Uterus (tissue), 4 donors: Measurements from ENCODE around the gene CD28. TPM values are rescaled to one million over a fixed set of nuclear protein-coding genes. Genes with fewer than 3 reads are reported as not detected.

Source experiments
- DNase-seq, 2 donors: peaks; one replicate each; pipeline ENCODE4 v3.0.0-alpha.2; 2019 to 2020
- H3K27ac ChIP-seq, 2 donors: fragments of 200-600 bp; sonication (generic); 1 replicate in 1 of 2; 2 replicates in 1 of 2; pipeline ENCODE4 v1.5.1; 2016 to 2018
- H3K27me3 ChIP-seq, 2 donors: fragments of 200-600 bp; sonication (generic); one replicate each; pipeline ENCODE4 v1.5.1; 2018 to 2019; ENCODE audit warnings: control low read depth in 1 of 2
- H3K36me3 ChIP-seq, 2 donors: fragments of 200-600 bp; sonication (generic); one replicate each; pipeline ENCODE4 v1.5.1; 2019; ENCODE audit warnings: control low read depth in 1 of 2
- H3K4me1 ChIP-seq, 2 donors: fragments of 200-600 bp; sonication (generic); one replicate each; pipeline ENCODE4 v1.5.1; 2018 to 2019; ENCODE audit warnings: control low read depth in 1 of 2
- H3K4me3 ChIP-seq, 2 donors: fragments of 200-600 bp; sonication (generic); 1 replicate in 1 of 2; 2 replicates in 1 of 2; pipeline ENCODE4 v1.5.1; 2018 to 2019; ENCODE audit warnings: mild to moderate bottlenecking in 1 of 2
- H3K9me3 ChIP-seq, 2 donors: fragments of 200-600 bp; sonication (generic); one replicate each; pipeline ENCODE4 v1.5.1; 2019; ENCODE audit warnings: control low read depth in 1 of 2
- POLR2A ChIP-seq, 2 donors: fragments of 450-650 bp; IDR thresholded peaks; one replicate each; pipeline ENCODE4 v1.6.1; 2016; ENCODE audit warnings: antibody characterized with exemption in 2 of 2, mild to moderate bottlenecking in 1 of 2, moderate library complexity in 1 of 2
- intact Hi-C: fragments of 100-400 bp; cut with DNase I; formaldehyde crosslinking; loops from one replicate; pipeline ENCODE4 v1.15.1; 2023; ENCODE audit warnings: low total_unique reads
- total RNA-seq, 4 donors: library from RNA; depleted of rRNA in 3 of 4; stranded (reverse); fragments of >200 nt in 3 of 4; gene quantifications; one replicate each; pipeline versions ENCODE4 v1.1.0 to v1.2.4, GENCODE V29; 2014 to 2023
- TF ChIP-seq, protein P1 (sequence below), 4 experiments: fragments of 200-600 bp in 2 of 4; fragments of 450-650 bp in 2 of 4; sonication (generic) in 2 of 4; IDR thresholded peaks; one replicate each; pipeline ENCODE4 v1.5.1; 2016 to 2019; ENCODE audit warnings: antibody characterized with exemption in 4 of 4, mild to moderate bottlenecking in 2 of 4, moderate library complexity in 1 of 4
- donor health status: DM: yes; HTN: yes; CAD: no.

Gene CD28
- total RNA-seq, 4 donors from 2014 or later, result 0.49 to 7.4 (median 1.5) TPM; not detected in 1

GRCh38 chr2:203745267-203745666 is 38.8 kb downstream of the CD28 start:
- Histone ChIP-seq H3K27ac (no peak overlapping the region), H3K9me3 (no peaks in the 10 kb centered on the region), H3K36me3 (no peaks in the 10 kb centered on the region), H3K27me3 (no peaks in the 10 kb centered on the region), H3K4me3 (no peak overlapping the region), H3K4me1 (no peaks in the 10 kb centered on the region)
- intact Hi-C loops, result no loop called here
- no peak for TF ChIP-seq POLR2A (IDR thresholded peaks at IDR 0.05)
- TF ChIP-seq, protein P1, sequence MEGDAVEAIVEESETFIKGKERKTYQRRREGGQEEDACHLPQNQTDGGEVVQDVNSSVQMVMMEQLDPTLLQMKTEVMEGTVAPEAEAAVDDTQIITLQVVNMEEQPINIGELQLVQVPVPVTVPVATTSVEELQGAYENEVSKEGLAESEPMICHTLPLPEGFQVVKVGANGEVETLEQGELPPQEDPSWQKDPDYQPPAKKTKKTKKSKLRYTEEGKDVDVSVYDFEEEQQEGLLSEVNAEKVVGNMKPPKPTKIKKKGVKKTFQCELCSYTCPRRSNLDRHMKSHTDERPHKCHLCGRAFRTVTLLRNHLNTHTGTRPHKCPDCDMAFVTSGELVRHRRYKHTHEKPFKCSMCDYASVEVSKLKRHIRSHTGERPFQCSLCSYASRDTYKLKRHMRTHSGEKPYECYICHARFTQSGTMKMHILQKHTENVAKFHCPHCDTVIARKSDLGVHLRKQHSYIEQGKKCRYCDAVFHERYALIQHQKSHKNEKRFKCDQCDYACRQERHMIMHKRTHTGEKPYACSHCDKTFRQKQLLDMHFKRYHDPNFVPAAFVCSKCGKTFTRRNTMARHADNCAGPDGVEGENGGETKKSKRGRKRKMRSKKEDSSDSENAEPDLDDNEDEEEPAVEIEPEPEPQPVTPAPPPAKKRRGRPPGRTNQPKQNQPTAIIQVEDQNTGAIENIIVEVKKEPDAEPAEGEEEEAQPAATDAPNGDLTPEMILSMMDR (IDR thresholded peaks at IDR 0.05), result no peak
- no peak for DNase-seq

GRCh38 chr2:203748331-203749126 is 42.1 kb downstream of the CD28 start:
- Histone ChIP-seq H3K36me3 (no peaks in the 10 kb centered on the region), H3K4me3 (no peak overlapping the region), H3K9me3 (no peaks in the 10 kb centered on the region), H3K27ac (no peak overlapping the region), H3K27me3 (no peaks in the 10 kb centered on the region), H3K4me1 (no peaks in the 10 kb centered on the region)
- no peak for DNase-seq
- intact Hi-C loops, result no loop called here
- TF ChIP-seq, protein P1 (IDR thresholded peaks at IDR 0.05), result no peak
- no peak for TF ChIP-seq POLR2A (IDR thresholded peaks at IDR 0.05)

DNA sequence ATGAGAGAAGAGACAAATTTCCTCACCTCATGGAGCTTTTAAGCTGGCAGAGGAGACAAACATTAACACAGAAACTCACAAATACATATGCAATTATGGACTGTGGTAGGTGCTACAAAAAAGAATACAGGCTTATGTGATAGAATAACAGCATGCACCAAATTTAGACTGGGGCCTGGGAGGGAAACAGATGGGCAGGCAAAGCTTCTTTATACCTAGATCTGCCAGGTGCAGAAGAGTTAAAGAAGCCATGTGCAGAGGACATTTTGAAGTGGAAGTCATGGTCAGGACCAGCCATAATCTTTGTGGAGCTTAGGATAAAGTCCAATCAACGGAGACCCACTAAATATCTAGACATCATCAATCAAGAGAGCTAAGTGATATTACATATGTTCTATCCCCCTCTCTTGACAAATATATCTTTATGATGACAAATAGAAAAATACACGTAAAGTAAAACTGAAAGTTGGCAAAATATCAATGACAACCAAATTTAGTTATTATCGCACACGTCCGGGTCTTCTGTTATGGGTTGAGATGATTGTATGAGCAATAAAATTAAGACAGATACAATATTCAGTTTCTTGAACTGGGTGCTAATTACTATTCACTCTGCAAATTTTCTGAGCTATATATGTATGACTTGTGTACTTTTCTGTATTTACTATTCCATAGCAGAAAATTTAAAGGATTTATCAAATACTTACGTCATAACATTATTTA is 44.1 kb downstream of the CD28 start:
- Histone ChIP-seq H3K27me3 (no peaks in the 10 kb centered on the region), H3K27ac (no peak overlapping the region), H3K4me3 (no peak overlapping the region), H3K4me1 (no peaks in the 10 kb centered on the region), H3K36me3 (no peaks in the 10 kb centered on the region), H3K9me3 (no peaks in the 10 kb centered on the region)
- no peak for TF ChIP-seq POLR2A (IDR thresholded peaks at IDR 0.05)
- TF ChIP-seq, protein P1 (IDR thresholded peaks at IDR 0.05), result no peak
- no peak for DNase-seq
- intact Hi-C loops, result no loop called here

DNA sequence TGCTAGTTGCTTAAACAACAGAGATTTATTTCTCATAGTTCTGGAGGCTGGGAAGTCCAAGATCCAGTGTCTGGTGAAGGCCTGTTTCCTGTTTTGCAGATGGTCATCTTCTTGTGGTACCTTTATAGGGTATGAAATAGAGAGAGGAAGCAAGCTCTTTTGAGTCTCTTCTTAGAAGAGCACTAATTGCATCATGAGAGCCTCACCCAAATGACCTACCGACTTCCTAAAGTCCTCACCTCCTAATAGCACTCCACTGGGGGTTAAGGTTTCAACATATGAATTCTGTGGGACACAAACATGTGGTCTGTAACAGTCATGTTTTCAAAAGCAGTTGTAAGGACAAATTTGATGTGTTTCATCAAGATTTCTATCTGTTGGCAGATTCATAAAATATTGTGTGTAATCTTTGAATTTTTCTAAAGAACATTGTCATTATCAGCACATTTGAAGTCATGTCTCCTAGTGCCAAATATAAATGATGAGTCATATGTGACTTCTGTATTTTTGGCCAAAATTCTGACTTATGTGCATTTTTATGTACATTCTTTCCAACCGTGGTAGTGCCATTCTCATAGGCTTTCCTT is 45.3 kb downstream of the CD28 start:
- no peak overlapping the region for H3K27ac ChIP-seq
- no peaks in the 10 kb centered on the region for H3K36me3 ChIP-seq
- no peaks in the 10 kb centered on the region for H3K9me3 ChIP-seq
- H3K27me3 ChIP-seq, result no peaks in the 10 kb centered on the region
- H3K4me3 ChIP-seq, result no peak overlapping the region
- no peak for DNase-seq
- no peak for TF ChIP-seq POLR2A (IDR thresholded peaks at IDR 0.05)
- TF ChIP-seq, protein P1 (IDR thresholded peaks at IDR 0.05), result no peak
- intact Hi-C loops, result no loop called here
- H3K4me1 ChIP-seq, result no peaks in the 10 kb centered on the region

DNA sequence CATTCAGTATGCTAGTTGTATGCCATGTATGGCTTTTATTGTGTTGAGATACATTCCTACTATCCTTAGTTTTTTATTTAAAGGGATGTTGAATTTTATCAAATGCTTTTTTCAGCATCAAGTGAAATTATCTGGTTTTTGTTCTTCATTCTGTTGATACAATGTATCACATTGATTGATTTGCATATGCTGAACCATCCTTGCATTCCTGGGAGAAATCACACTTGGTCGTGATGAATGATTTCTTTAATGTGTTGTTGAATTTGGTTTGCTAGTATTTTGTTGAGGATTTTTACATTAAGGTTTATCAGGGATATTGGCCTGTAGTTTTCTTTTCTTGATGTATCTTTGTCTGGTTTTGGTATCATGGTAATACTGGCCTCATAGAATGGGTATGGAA is 49.7 kb downstream of the CD28 start:
- no peak for DNase-seq

More for the DNA sequence above, 49.7 kb downstream of the CD28 start:
- Histone ChIP-seq H3K27me3 (no peaks in the 10 kb centered on the region), H3K27ac (no peak overlapping the region), H3K4me1 (no peaks in the 10 kb centered on the region), H3K36me3 (no peaks in the 10 kb centered on the region), H3K9me3 (no peaks in the 10 kb centered on the region), H3K4me3 (no peak overlapping the region)
- intact Hi-C loops, result no loop called here
- no peak for TF ChIP-seq POLR2A (IDR thresholded peaks at IDR 0.05)
- TF ChIP-seq, protein P1 (IDR thresholded peaks at IDR 0.05), result no peak
